Upper lobe of right lung (tissue), 1 donor: Measurements from ENCODE around the gene PIH1D2. TPM values are rescaled to one million over a fixed set of nuclear protein-coding genes. Genes with fewer than 3 reads are reported as not detected.
"Not testable (repeated sequence)": the region's sequence is repeated elsewhere in the genome, so short reads cannot be mapped to it uniquely, and the experiment has no call there.

ENCODE experiments used
- ATAC-seq: fragments of 200-7000 bp; cut with Tn5 transposase; one replicate; pipeline ENCODE4 v1.9.1; 2020; ENCODE audit warnings: mild to moderate bottlenecking, moderate library complexity
- DNase-seq: peaks from one replicate; pipeline ENCODE4 v3.0.0-alpha.2; 2020
- H3K27ac ChIP-seq: fragments of 200-600 bp; one replicate; pipeline ENCODE4 v1.8.0; 2022
- H3K27me3 ChIP-seq: fragments of 200-600 bp; one replicate; pipeline ENCODE4 v1.8.0; 2022; ENCODE audit warnings: mild to moderate bottlenecking
- H3K36me3 ChIP-seq: fragments of 200-600 bp; one replicate; pipeline ENCODE4 v1.8.0; 2022
- H3K4me1 ChIP-seq: fragments of 200-600 bp; one replicate; pipeline ENCODE4 v1.8.0; 2022
- H3K4me3 ChIP-seq: fragments of 200-600 bp; one replicate; pipeline ENCODE4 v1.8.0; 2022; ENCODE audit warnings: mild to moderate bottlenecking
- H3K9me3 ChIP-seq: fragments of 200-600 bp; one replicate; pipeline ENCODE4 v1.8.0; 2022
- CTCF ChIP-seq: fragments of 200-600 bp; IDR thresholded peaks from one replicate; pipeline ENCODE4 v1.8.0; 2022; ENCODE audit warnings: antibody characterized with exemption
- intact Hi-C: fragments of 100-400 bp; cut with DNase I; formaldehyde crosslinking; loops from one replicate; pipeline ENCODE4 v1.11.0; 2022
- total RNA-seq: library from RNA; stranded (reverse); fragmentation: NEBNext Ultra II Directional; extraction: Animal tissue kit (Norgen Biotek cat#: 25700); gene quantifications from one replicate; pipeline ENCODE4 v1.2.1, GENCODE V29; 2021
- donor health status: DM: no; HTN: yes; CAD: no; lungs with severe emphysema.

PIH1D2 gene
- total RNA-seq, 1 donor from 2014 or later: 1.3 TPM

- Histone ChIP-seq H3K27ac (no peak overlapping the region), H3K36me3 (peaks cover 83% of the 10 kb centered on the region), H3K4me3 (no peak overlapping the region), H3K4me1 (no peaks in the 10 kb centered on the region), H3K9me3 (no peaks in the 10 kb centered on the region), H3K27me3 (no peaks in the 10 kb centered on the region)
- ATAC-seq (no peak), DNase-seq (no peak)
- intact Hi-C loops: no loop called here
- no peak for TF ChIP-seq CTCF
Measured at GRCh38 chr11:112050721-112051120, 23.1 kb downstream of the PIH1D2 start.

GRCh38 chr11:112049777-112050176 is 24.0 kb downstream of the PIH1D2 start:
- no peak overlapping the region for H3K4me3 ChIP-seq
- intact Hi-C loops: no loop called here
- H3K27me3 ChIP-seq: no peaks in the 10 kb centered on the region
- H3K27ac ChIP-seq: no peak overlapping the region
- H3K4me1 ChIP-seq: no peaks in the 10 kb centered on the region
- H3K36me3 ChIP-seq: peaks cover 86% of the 10 kb centered on the region
- no peak for TF ChIP-seq CTCF
- DNase-seq (no peak), ATAC-seq (no peak)
- no peaks in the 10 kb centered on the region for H3K9me3 ChIP-seq

GRCh38 chr11:112048256-112048655 is 25.6 kb downstream of the PIH1D2 start:
- H3K9me3 ChIP-seq, intact Hi-C loops, H3K4me3 ChIP-seq, DNase-seq, H3K27ac ChIP-seq, H3K27me3 ChIP-seq, ATAC-seq, H3K4me1 ChIP-seq: not testable (repeated sequence)
- peaks cover 83% of the 10 kb centered on the region for H3K36me3 ChIP-seq

- DNase-seq, H3K27me3 ChIP-seq, H3K4me1 ChIP-seq, H3K4me3 ChIP-seq, ATAC-seq, H3K9me3 ChIP-seq, intact Hi-C loops, H3K27ac ChIP-seq: not testable (repeated sequence)
- peaks cover 82% of the 10 kb centered on the region for H3K36me3 ChIP-seq
Measured at GRCh38 chr11:112046647-112047046, 27.2 kb downstream of the PIH1D2 start.

- intact Hi-C loops: no loop called here
- H3K27ac ChIP-seq: no peak overlapping the region
- ATAC-seq: no peak
- no peak overlapping the region for H3K4me3 ChIP-seq
- DNase-seq: no peak
- H3K9me3 ChIP-seq: no peaks in the 10 kb centered on the region
- no peaks in the 10 kb centered on the region for H3K4me1 ChIP-seq
- H3K36me3 ChIP-seq: peaks cover 83% of the 10 kb centered on the region
- no peaks in the 10 kb centered on the region for H3K27me3 ChIP-seq
- no peak for TF ChIP-seq CTCF
Measured at GRCh38 chr11:112044961-112045360, 28.9 kb downstream of the PIH1D2 start.

GRCh38 chr11:112042961-112043304 is 30.9 kb downstream of the PIH1D2 start:
- Histone ChIP-seq H3K9me3 (no peaks in the 10 kb centered on the region), H3K4me1 (no peaks in the 10 kb centered on the region), H3K36me3 (peaks cover 83% of the 10 kb centered on the region), H3K4me3 (no peak overlapping the region), H3K27ac (no peak overlapping the region), H3K27me3 (no peaks in the 10 kb centered on the region)
- intact Hi-C loops: no loop called here
- TF ChIP-seq CTCF: no peak
- ATAC-seq: no peak
- DNase-seq: no peak

GRCh38 chr11:112042161-112042960 is 31.5 kb downstream of the PIH1D2 start:
- DNase-seq (no peak), ATAC-seq (no peak)
- no peaks in the 10 kb centered on the region for H3K4me1 ChIP-seq
- H3K27ac ChIP-seq: no peak overlapping the region
- no peaks in the 10 kb centered on the region for H3K9me3 ChIP-seq
- intact Hi-C loops: no loop called here
- no peak overlapping the region for H3K4me3 ChIP-seq
- no peaks in the 10 kb centered on the region for H3K27me3 ChIP-seq
- peaks cover 88% of the 10 kb centered on the region for H3K36me3 ChIP-seq
- no peak for TF ChIP-seq CTCF
